K562 (cell line): ENCODE measurements around the gene ISYNA1. TPM values are rescaled to one million over a fixed set of nuclear protein-coding genes. Genes with fewer than 3 reads are reported as not detected.

Source experiments
- AFF4 ChIP-seq: sonication (generic); formaldehyde crosslinking; IDR thresholded peaks from 2 replicates; pipeline ENCODE4 v1.8.0; 2023; ENCODE audit warnings: mild to moderate bottlenecking, missing genetic modification reagents
- ARID4B ChIP-seq: sonication (generic); formaldehyde crosslinking; IDR thresholded peaks from 2 replicates; pipeline ENCODE4 v1.8.0; 2022; ENCODE audit warnings: mild to moderate bottlenecking, missing genetic modification reagents
- CCNT2 ChIP-seq: IDR thresholded peaks from 2 replicates; pipeline ENCODE4 v1.6.1; 2011; ENCODE audit warnings: borderline replicate concordance, low read depth, mild to moderate bottlenecking, moderate library complexity, mixed read lengths, low read length; ENCODE audit not compliant: insufficient read length; ENCODE audit errors: extremely low read depth
- NFRKB ChIP-seq: fragments of 450-650 bp; IDR thresholded peaks from 2 replicates; pipeline ENCODE4 v1.6.1; 2016; ENCODE audit warnings: low read depth
- PHB2 ChIP-seq: fragments of 450-650 bp; IDR thresholded peaks from 2 replicates; pipeline ENCODE4 v1.6.1; 2017; ENCODE audit warnings: low read depth
- PTBP1 ChIP-seq: fragments of 200-400 bp; formaldehyde crosslinking; IDR thresholded peaks from 2 replicates; pipeline ENCODE4 v1.6.1; 2017; ENCODE audit warnings: low read depth, low read length
- SMAD1 ChIP-seq: fragments of 150-350 bp; IDR thresholded peaks from 2 replicates; pipeline ENCODE4 v1.6.1; 2014; ENCODE audit warnings: low read length, low read depth; ENCODE audit not compliant: partially characterized antibody
- TAF1 ChIP-seq: IDR thresholded peaks from 2 replicates; pipeline ENCODE4 v1.6.1; 2011; ENCODE audit warnings: mild to moderate bottlenecking, low read length, moderate library complexity; ENCODE audit not compliant: insufficient read depth, control insufficient read depth, severe bottlenecking; ENCODE audit errors: extremely low read depth
- TRIM24 ChIP-seq, 2 experiments: fragments of 450-650 bp; IDR thresholded peaks; 2 replicates each; pipeline ENCODE4 v1.6.1; 2016
- ZFX ChIP-seq: sonication (generic); formaldehyde crosslinking; IDR thresholded peaks from 2 replicates; pipeline ENCODE4 v1.8.0; 2022; ENCODE audit warnings: mild to moderate bottlenecking, missing genetic modification reagents, moderate library complexity
- ZNF740 ChIP-seq, 3 experiments: fragments of 200-800 bp in 1 of 3; sonication (Bioruptor generic) in 1 of 3; sonication (generic) in 1 of 3; formaldehyde crosslinking in 1 of 3; IDR thresholded peaks; 2 replicates each; pipeline versions ENCODE4 v1.6.1 to v1.8.0; 2016 to 2022; ENCODE audit warnings: mild to moderate bottlenecking in 2 of 3, missing compliant biosample characterization in 2 of 3, missing genetic modification characterization in 2 of 3, missing genetic modification reagents in 1 of 3
- polyA plus RNA-seq, 8 experiments: library from polyadenylated mRNA; depleted of rRNA in 4 of 8; stranded (reverse) in 5 of 8; unstranded in 3 of 8; fragments of >200 nt; fragmentation: Nextera tagmentation in 2 of 8; fragmentation: Illumina TruSeq in 1 of 8; extraction: Ambion mirVana in 2 of 8; extraction: Trizol in 1 of 8; gene quantifications; 2 replicates each; pipeline versions ENCODE4 v1.2.1 to v1.2.3, GENCODE V29; 2011 to 2014; ENCODE audit warnings: inconsistent platforms in 1 of 8, missing spikeins in 1 of 8
- total RNA-seq, 7 experiments: library from RNA; depleted of rRNA in 6 of 7; stranded (reverse); fragments of >200 nt in 6 of 7; fragmentation: Illumina TruSeq in 2 of 7; extraction: Trizol in 2 of 7; gene quantifications; 2 replicates each; pipeline versions ENCODE4 v1.2.1 to v1.2.3, GENCODE V29; 2011 to 2021; ENCODE audit warnings: low replicate concordance in 1 of 7
- TF ChIP-seq, protein P1 (sequence below), 3 experiments: IDR thresholded peaks in 2 of 3; conservative IDR thresholded peaks in 1 of 3; 2 replicates each; pipeline ENCODE4 v1.5.1; 2011 to 2012; ENCODE audit warnings: low read length in 3 of 3, mild to moderate bottlenecking in 3 of 3, control low read depth in 2 of 3, improper control_type of control experiment in 1 of 3, inconsistent platforms in 1 of 3, low read depth in 1 of 3, mixed read lengths in 1 of 3, moderate library complexity in 1 of 3; ENCODE audit not compliant: insufficient read depth in 2 of 3
- TF ChIP-seq, protein P2 (sequence below): fragments of 450-650 bp; formaldehyde crosslinking; IDR thresholded peaks from 2 replicates; pipeline ENCODE4 v1.4.0; 2022; ENCODE audit warnings: mild to moderate bottlenecking, moderate library complexity

ISYNA1 gene
- total and polyA plus RNA-seq, 9 of the 15 experiments (the other 6 are each of a cell fraction or from before 2014, with no cell fraction given), result 21.8 to 460 (median 93.2) TPM

- TF ChIP-seq, protein P1, sequence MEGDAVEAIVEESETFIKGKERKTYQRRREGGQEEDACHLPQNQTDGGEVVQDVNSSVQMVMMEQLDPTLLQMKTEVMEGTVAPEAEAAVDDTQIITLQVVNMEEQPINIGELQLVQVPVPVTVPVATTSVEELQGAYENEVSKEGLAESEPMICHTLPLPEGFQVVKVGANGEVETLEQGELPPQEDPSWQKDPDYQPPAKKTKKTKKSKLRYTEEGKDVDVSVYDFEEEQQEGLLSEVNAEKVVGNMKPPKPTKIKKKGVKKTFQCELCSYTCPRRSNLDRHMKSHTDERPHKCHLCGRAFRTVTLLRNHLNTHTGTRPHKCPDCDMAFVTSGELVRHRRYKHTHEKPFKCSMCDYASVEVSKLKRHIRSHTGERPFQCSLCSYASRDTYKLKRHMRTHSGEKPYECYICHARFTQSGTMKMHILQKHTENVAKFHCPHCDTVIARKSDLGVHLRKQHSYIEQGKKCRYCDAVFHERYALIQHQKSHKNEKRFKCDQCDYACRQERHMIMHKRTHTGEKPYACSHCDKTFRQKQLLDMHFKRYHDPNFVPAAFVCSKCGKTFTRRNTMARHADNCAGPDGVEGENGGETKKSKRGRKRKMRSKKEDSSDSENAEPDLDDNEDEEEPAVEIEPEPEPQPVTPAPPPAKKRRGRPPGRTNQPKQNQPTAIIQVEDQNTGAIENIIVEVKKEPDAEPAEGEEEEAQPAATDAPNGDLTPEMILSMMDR (IDR thresholded peaks at IDR 0.05 in 2 of 3, conservative IDR thresholded peaks at IDR 0.05 in 1 of 3; ENCODE audit: insufficient read depth in 2 of 3, low read depth in 1 of 3, low read length in 3 of 3), result no peak
- TF ChIP-seq ZFX (CRISPR knock-in tag), result no peak
- TF ChIP-seq SMAD1, result peak; percentile 71
- TF ChIP-seq NFRKB, result peak; percentile 68; the same call in 1 of the 2 replicates
- TF ChIP-seq ARID4B (CRISPR knock-in tag), result no peak
- TF ChIP-seq ZNF740 (CRISPR knock-in tag; IDR thresholded peaks at IDR 0.05), result 0 out of 2 replicates have a peak, but pooled peaks have one; percentile 12
- no peak; a peak in 2 of 4 replicates for TF ChIP-seq ZNF740 (tag; IDR thresholded peaks at IDR 0.05)
- TF ChIP-seq PTBP1, result 0 out of 2 replicates have a peak, but pooled peaks have one; percentile 1
- TF ChIP-seq, protein P2, sequence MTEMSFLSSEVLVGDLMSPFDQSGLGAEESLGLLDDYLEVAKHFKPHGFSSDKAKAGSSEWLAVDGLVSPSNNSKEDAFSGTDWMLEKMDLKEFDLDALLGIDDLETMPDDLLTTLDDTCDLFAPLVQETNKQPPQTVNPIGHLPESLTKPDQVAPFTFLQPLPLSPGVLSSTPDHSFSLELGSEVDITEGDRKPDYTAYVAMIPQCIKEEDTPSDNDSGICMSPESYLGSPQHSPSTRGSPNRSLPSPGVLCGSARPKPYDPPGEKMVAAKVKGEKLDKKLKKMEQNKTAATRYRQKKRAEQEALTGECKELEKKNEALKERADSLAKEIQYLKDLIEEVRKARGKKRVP (CRISPR knock-in tag), result peak; percentile 91
- no peak for TF ChIP-seq PHB2
- TF ChIP-seq CCNT2, result peak; percentile 42
- TF ChIP-seq TRIM24 (IDR thresholded peaks at IDR 0.05), result no peak
- TF ChIP-seq TAF1, result no peak
- 0 out of 2 replicates have a peak, but pooled peaks have one; percentile 65 for TF ChIP-seq AFF4 (CRISPR knock-in tag)
These were observed 51.2 kb downstream of the ISYNA1 start (continued) for GRCh38 chr19:18386543-18387271.
